Measurements from ENCODE around the gene PAXX. TPM values are rescaled to one million over a fixed set of nuclear protein-coding genes. Genes with fewer than 3 reads are reported as not detected.

PAXX gene
- total RNA-seq, 1 experiment from 2014 or later: 44.1 TPM

DNA sequence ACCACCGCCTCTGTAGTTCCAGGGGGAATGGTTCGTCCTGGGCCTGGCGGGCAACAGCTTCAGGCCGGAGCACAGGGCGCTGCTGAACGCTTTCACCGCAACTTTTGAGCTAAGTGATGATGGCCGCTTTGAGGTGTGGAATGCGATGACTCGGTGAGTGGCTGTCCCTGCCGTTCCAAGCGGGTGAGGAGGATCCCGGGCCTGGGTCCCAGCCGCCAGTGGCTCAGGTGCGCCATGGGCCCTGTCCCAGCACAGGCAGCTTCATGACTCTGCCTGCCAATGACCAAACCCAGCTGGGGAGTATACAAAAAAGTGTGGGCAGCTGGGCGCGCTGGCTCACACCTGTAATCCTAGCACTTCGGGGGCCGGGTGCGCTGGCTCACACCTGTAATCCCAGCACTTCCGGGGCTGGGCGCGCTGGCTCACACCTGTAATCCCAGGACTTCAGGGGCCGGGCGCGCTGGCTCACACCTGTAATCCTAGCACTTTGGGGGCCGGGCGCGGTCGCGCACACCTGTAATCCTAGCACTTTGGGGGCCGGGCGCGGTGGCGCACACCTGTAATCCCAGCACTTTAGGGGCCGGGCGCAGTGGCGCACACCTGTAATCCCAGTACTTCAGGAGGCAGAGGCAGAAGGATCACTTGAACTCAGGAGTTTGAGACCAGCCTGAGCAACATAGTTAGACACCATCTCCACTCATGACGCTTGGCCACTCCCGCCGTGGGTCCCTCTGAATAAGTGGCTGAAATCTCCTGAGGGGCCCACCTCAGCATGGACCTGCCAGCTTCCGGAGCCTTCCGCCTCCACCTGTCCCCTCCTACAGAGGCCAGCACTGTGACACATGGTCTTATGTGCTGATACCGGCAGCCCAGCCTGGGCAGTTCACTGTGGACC lies 39.1 kb upstream of the PAXX start (continued):
- no peak for TF ChIP-seq MAX (CRISPR knock-in tag; IDR thresholded peaks at IDR 0.05)
- no peak for TF ChIP-seq ZNF219 (CRISPR knock-in tag; IDR thresholded peaks at IDR 0.05; ENCODE audit: borderline replicate concordance)
- TF ChIP-seq NFATC4 (CRISPR knock-in tag; IDR thresholded peaks at IDR 0.05): no peak

DNA sequence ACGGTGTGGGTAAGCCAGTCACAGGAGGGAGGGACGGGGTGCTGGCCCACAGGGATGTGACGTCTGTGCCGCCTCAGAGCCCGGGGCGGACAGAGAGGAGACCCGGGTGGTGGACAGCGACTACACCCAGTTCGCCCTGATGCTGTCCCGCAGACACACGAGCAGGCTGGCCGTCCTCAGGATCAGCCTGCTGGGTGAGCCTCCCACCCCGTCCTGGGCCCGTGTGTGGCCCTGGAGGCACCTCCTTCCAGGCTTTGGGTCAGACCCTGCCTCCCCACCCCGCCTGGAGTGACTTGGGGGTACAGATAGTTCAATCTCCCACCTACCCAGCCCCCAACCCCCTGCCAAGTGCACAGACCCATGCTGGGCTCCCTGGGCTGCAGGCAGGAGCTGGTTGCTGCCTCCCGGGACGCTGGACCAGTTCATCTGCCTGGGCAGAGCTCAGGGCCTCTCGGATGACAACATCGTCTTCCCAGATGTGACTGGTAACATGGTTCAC lies 38.4 kb upstream of the PAXX start:
- Mint-ChIP-seq H3K4me1 (no peaks in the 10 kb centered on the region), H3K9me3 (peaks cover 9% of the 10 kb centered on the region), H3K36me3 (no peaks in the 10 kb centered on the region), H3K4me3 (no peak overlapping the region), H3K27me3 (ENCODE audit: low read depth) (no peaks in the 10 kb centered on the region), H3K27ac (no peak overlapping the region)
- DNase-seq (ENCODE audit: low spot score) (no peak), ATAC-seq (no peak)
- ChIA-PET CTCF (interaction anchor here (0.8 to 2.9 kb wide), 4 partner anchors 10 to 75 kb away, joined by 3 to 17 read pairs (median 4); no protein-coding TSS in a partner anchor), POLR2A (no interaction called here)
- TF ChIP-seq, protein P1, sequence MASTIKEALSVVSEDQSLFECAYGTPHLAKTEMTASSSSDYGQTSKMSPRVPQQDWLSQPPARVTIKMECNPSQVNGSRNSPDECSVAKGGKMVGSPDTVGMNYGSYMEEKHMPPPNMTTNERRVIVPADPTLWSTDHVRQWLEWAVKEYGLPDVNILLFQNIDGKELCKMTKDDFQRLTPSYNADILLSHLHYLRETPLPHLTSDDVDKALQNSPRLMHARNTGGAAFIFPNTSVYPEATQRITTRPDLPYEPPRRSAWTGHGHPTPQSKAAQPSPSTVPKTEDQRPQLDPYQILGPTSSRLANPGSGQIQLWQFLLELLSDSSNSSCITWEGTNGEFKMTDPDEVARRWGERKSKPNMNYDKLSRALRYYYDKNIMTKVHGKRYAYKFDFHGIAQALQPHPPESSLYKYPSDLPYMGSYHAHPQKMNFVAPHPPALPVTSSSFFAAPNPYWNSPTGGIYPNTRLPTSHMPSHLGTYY (CRISPR knock-in tag; IDR thresholded peaks at IDR 0.05): no peak
- TF ChIP-seq JUN (CRISPR knock-in tag; IDR thresholded peaks at IDR 0.05): no peak
- TF ChIP-seq ZNF416 (CRISPR knock-in tag; IDR thresholded peaks at IDR 0.05): no peak
- no peak for TF ChIP-seq TCF7 (CRISPR knock-in tag; IDR thresholded peaks at IDR 0.05; ENCODE audit: low read depth)
- TF ChIP-seq GABPB1 (CRISPR knock-in tag; IDR thresholded peaks at IDR 0.05): no peak
- no peak for TF ChIP-seq FOXP1 (CRISPR knock-in tag; IDR thresholded peaks at IDR 0.05; ENCODE audit: borderline replicate concordance)
- TF ChIP-seq, protein P2, sequence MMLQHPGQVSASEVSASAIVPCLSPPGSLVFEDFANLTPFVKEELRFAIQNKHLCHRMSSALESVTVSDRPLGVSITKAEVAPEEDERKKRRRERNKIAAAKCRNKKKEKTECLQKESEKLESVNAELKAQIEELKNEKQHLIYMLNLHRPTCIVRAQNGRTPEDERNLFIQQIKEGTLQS (CRISPR knock-in tag; conservative IDR thresholded peaks at IDR 0.05): no peak
- TF ChIP-seq RELA (CRISPR knock-in tag; IDR thresholded peaks at IDR 0.05; ENCODE audit: borderline replicate concordance): no peak
- TF ChIP-seq, protein P3, sequence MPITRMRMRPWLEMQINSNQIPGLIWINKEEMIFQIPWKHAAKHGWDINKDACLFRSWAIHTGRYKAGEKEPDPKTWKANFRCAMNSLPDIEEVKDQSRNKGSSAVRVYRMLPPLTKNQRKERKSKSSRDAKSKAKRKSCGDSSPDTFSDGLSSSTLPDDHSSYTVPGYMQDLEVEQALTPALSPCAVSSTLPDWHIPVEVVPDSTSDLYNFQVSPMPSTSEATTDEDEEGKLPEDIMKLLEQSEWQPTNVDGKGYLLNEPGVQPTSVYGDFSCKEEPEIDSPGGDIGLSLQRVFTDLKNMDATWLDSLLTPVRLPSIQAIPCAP (CRISPR knock-in tag; IDR thresholded peaks at IDR 0.05): no peak
- no peak for TF ChIP-seq PREB (CRISPR knock-in tag; IDR thresholded peaks at IDR 0.05; ENCODE audit: borderline replicate concordance)
- TF ChIP-seq ZNF219 (CRISPR knock-in tag; IDR thresholded peaks at IDR 0.05; ENCODE audit: borderline replicate concordance): no peak
- no peak for TF ChIP-seq ZNF121 (CRISPR knock-in tag; IDR thresholded peaks at IDR 0.05)
- TF ChIP-seq MLX (CRISPR knock-in tag; IDR thresholded peaks at IDR 0.05): no peak
- TF ChIP-seq PRRX2 (CRISPR knock-in tag; IDR thresholded peaks at IDR 0.05): no peak
- TF ChIP-seq TEAD4 (CRISPR knock-in tag; IDR thresholded peaks at IDR 0.05): no peak

All from WTC11 (cell line).